Hepatocyte (in vitro differentiated cells): Measurements from ENCODE around the gene KAT14. TPM values are rescaled to one million over a fixed set of nuclear protein-coding genes. Genes with fewer than 3 reads are reported as not detected.

Experiments used
- DNase-seq: peaks from one replicate; pipeline ENCODE4 v3.0.0-alpha.2; 2016; ENCODE audit warnings: low spot score
- H2AFZ ChIP-seq: fragments of 200-600 bp; sonication (generic); 2 replicates; pipeline ENCODE4 v1.6.0; 2016; ENCODE audit warnings: antibody characterized with exemption, mild to moderate bottlenecking
- H3K27ac ChIP-seq: fragments of 200-600 bp; sonication (generic); 2 replicates; pipeline ENCODE4 v1.5.1; 2016; ENCODE audit warnings: mild to moderate bottlenecking
- H3K27me3 ChIP-seq: fragments of 200-600 bp; sonication (generic); 2 replicates; pipeline ENCODE4 v1.6.1; 2016
- H3K36me3 ChIP-seq: fragments of 200-600 bp; sonication (generic); replicated peaks from 2 replicates; pipeline ENCODE4 v1.5.1; 2016; ENCODE audit warnings: low read depth; ENCODE audit not compliant: insufficient read depth
- H3K4me1 ChIP-seq: fragments of 200-600 bp; sonication (generic); 2 replicates; pipeline ENCODE4 v1.5.1; 2016; ENCODE audit warnings: mild to moderate bottlenecking, moderate library complexity; ENCODE audit not compliant: insufficient read depth
- H3K4me2 ChIP-seq: fragments of 200-600 bp; sonication (generic); 2 replicates; pipeline ENCODE4 v1.6.0; 2016
- H3K4me3 ChIP-seq: fragments of 200-600 bp; sonication (generic); 2 replicates; pipeline ENCODE4 v1.5.1; 2016; ENCODE audit warnings: mild to moderate bottlenecking
- H3K79me2 ChIP-seq: fragments of 200-600 bp; sonication (generic); 2 replicates; pipeline ENCODE4 v1.6.0; 2017; ENCODE audit warnings: mild to moderate bottlenecking
- H3K9me2 ChIP-seq: fragments of 200-600 bp; sonication (generic); replicated peaks from 2 replicates; pipeline ENCODE4 v1.6.0; 2017; ENCODE audit warnings: mild to moderate bottlenecking; ENCODE audit not compliant: insufficient read depth
- H3K9me3 ChIP-seq: fragments of 200-600 bp; sonication (generic); 2 replicates; pipeline ENCODE4 v1.5.1; 2016; ENCODE audit warnings: low read depth, mild to moderate bottlenecking
- H4K20me1 ChIP-seq: fragments of 200-600 bp; sonication (generic); 2 replicates; pipeline ENCODE4 v1.6.0; 2016; ENCODE audit warnings: mild to moderate bottlenecking; ENCODE audit not compliant: insufficient read depth, poor library complexity, severe bottlenecking
- EZH2 ChIP-seq: fragments of 200-600 bp; sonication (generic); IDR thresholded peaks from 2 replicates; pipeline ENCODE4 v1.6.1; 2016; ENCODE audit warnings: antibody characterized with exemption, mild to moderate bottlenecking, borderline replicate concordance
- EZH2phosphoT487 ChIP-seq: fragments of 200-600 bp; sonication (generic); IDR thresholded peaks from one replicate; pipeline ENCODE4 v1.6.1; 2018; ENCODE audit warnings: antibody characterized with exemption, mild to moderate bottlenecking, low read depth, moderate library complexity; ENCODE audit not compliant: unreplicated experiment, severe bottlenecking
- WGBS: methylation state at CpG from one replicate; pipeline ENCODE4 v1.1.6; 2016; ENCODE audit warnings: low lambda C conversion rate; ENCODE audit errors: missing lambda C conversion rate; 5-methylcytosine and 5-hydroxymethylcytosine counted together
- polyA plus RNA-seq: library from polyadenylated mRNA; unstranded; fragments of >200 nt; fragmentation: Nextera tagmentation; extraction: Ambion mirVana; gene quantifications from 2 replicates; pipeline ENCODE4 v1.2.1, GENCODE V29; 2016
- total RNA-seq: library from RNA; depleted of rRNA; stranded (reverse); fragments of >200 nt; gene quantifications from 2 replicates; pipeline ENCODE4 v1.2.3, GENCODE V29; 2014
- TF ChIP-seq, protein P1 (sequence below): fragments of 200-600 bp; sonication (generic); IDR thresholded peaks from 2 replicates; pipeline ENCODE4 v1.5.1; 2016; ENCODE audit warnings: antibody characterized with exemption, mild to moderate bottlenecking; ENCODE audit not compliant: poor library complexity

KAT14 gene
- total and polyA plus RNA-seq, 2 experiments from 2014 or later = 12.3 to 20.6 TPM

- 0% methylated on average over 15 of the region's 15 CpGs for WGBS
- TF ChIP-seq, protein P1, sequence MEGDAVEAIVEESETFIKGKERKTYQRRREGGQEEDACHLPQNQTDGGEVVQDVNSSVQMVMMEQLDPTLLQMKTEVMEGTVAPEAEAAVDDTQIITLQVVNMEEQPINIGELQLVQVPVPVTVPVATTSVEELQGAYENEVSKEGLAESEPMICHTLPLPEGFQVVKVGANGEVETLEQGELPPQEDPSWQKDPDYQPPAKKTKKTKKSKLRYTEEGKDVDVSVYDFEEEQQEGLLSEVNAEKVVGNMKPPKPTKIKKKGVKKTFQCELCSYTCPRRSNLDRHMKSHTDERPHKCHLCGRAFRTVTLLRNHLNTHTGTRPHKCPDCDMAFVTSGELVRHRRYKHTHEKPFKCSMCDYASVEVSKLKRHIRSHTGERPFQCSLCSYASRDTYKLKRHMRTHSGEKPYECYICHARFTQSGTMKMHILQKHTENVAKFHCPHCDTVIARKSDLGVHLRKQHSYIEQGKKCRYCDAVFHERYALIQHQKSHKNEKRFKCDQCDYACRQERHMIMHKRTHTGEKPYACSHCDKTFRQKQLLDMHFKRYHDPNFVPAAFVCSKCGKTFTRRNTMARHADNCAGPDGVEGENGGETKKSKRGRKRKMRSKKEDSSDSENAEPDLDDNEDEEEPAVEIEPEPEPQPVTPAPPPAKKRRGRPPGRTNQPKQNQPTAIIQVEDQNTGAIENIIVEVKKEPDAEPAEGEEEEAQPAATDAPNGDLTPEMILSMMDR = no peak
- TF ChIP-seq EZH2phosphoT487 (no peak), EZH2 (no peak)
Measured at GRCh38 chr20:18138266-18138582, 561 bp downstream of the KAT14 start.

DNA sequence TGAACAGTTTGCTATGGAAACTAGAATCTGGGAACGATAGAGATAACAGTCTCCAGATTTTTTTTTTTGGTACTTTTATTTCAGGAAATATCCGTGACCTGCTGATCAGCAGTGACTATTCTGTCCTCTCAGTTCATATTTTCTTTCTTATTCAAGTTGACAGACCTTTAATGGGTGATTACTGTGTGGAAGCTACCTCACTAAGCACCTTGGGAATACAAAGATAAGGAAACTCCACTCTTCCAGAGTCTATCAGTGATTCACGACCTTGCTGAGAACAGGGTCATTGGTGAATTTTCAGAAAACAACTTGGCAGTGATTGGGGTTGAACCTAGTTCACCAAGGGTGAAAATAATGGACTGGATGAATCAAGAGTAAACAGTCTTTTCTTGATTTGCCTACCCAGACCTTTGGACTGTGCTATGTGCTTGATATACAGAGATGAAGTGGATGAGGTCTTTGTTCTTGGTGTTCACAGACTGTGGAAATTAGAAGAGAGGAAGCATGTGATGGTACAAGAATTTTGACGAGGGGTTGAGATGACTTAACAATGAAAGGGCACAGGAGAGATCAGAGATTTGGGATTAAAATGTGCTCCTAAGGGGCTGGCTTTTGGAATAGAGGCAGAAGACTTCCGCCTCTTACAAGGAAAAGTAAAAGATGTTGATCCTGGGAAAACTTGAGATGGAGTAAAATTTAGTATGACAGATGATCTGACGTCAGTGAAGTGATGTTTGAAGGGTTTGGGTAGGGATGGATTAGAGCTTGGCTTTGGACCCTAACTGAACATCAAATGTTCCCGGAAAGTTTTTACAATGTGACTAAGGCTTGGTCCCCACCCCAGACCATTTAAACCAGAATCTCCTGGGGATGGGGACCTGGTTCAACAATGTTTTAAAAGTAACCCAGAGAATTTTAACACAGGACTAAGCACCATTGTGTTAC is 1.2 kb downstream of the KAT14 start:
- peak; percentile 30 for DNase-seq
- no peaks in the 10 kb centered on the region for H3K9me3 ChIP-seq
- H3K4me3 ChIP-seq = peak overlapping the region; percentile 100
- no peak for TF ChIP-seq EZH2phosphoT487
- TF ChIP-seq, protein P1 = no peak
- TF ChIP-seq EZH2 = no peak
- peaks cover 19% of the 10 kb centered on the region for H3K4me1 ChIP-seq
- H2AFZ ChIP-seq = peak overlapping the region; percentile 64
- H3K36me3 ChIP-seq = no peaks in the 10 kb centered on the region
- peak overlapping the region; percentile 96 for H3K27ac ChIP-seq
- no peaks in the 10 kb centered on the region for H4K20me1 ChIP-seq
- no peaks in the 10 kb centered on the region for H3K27me3 ChIP-seq
- no peaks in the 10 kb centered on the region for H3K9me2 ChIP-seq
- peaks cover 51% of the 10 kb centered on the region for H3K79me2 ChIP-seq
- 29% methylated on average over 7 of the region's 7 CpGs for WGBS
- H3K4me2 ChIP-seq = peak overlapping the region; percentile 90

More at GRCh38 chr20:18138266-18138582, 561 bp downstream of the KAT14 start:
- Histone ChIP-seq H4K20me1 (no peaks in the 10 kb centered on the region), H3K36me3 (no peaks in the 10 kb centered on the region), H3K4me3 (peak overlapping the region; percentile 100), H3K79me2 (peaks cover 51% of the 10 kb centered on the region), H3K27me3 (no peaks in the 10 kb centered on the region), H2AFZ (peak overlapping the region; percentile 64), H3K4me1 (peaks cover 16% of the 10 kb centered on the region), H3K27ac (peak overlapping the region; percentile 96), H3K9me3 (no peaks in the 10 kb centered on the region), H3K9me2 (no peaks in the 10 kb centered on the region), H3K4me2 (peak overlapping the region; percentile 90)
- no peak for DNase-seq

DNA sequence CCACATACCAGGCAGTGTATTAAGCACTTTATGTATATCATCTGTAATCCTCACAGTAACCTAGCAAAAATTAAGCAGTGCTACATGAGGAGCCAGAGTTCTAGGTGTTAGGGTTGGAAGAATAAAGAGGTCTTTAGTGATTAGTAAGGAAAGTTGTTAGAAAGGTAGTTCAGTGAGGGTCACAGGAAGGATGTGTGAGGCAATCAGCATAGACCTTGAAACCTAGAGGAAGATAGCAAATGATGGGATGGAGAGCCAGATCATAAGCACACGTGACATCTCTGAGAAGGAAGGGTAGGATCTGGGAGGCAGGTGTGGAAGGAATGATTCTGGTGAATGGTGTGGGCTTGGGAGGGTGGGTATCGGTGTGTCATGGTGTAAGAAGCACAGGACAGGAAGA is 2.2 kb downstream of the KAT14 start:
- no peaks in the 10 kb centered on the region for H3K9me2 ChIP-seq
- peaks cover 28% of the 10 kb centered on the region for H3K4me1 ChIP-seq
- H3K9me3 ChIP-seq = no peaks in the 10 kb centered on the region
- H3K4me3 ChIP-seq = peak overlapping the region; percentile 100
- TF ChIP-seq EZH2phosphoT487 (no peak), EZH2 (no peak)
- TF ChIP-seq, protein P1 = no peak
- 82% methylated on average over 2 of the region's 2 CpGs for WGBS
- peak overlapping the region; percentile 96 for H3K27ac ChIP-seq
- H3K79me2 ChIP-seq = peaks cover 51% of the 10 kb centered on the region
- H3K4me2 ChIP-seq = peak overlapping the region; percentile 90
- no peak for DNase-seq
- H2AFZ ChIP-seq = no peak overlapping the region
- no peaks in the 10 kb centered on the region for H4K20me1 ChIP-seq
- no peaks in the 10 kb centered on the region for H3K27me3 ChIP-seq
- no peaks in the 10 kb centered on the region for H3K36me3 ChIP-seq
